ENCODE measurements around the gene CDCA4. TPM values are rescaled to one million over a fixed set of nuclear protein-coding genes. Genes with fewer than 3 reads are reported as not detected.

The CDCA4 gene
- total RNA-seq, 1 donor from 2014 or later: 15.2 TPM

GRCh38 chr14:105005929-105006830 is 14.7 kb downstream of the CDCA4 start:
- Histone ChIP-seq H3K27ac (no peak overlapping the region), H3K4me1 (no peaks in the 10 kb centered on the region), H3K27me3 (no peaks in the 10 kb centered on the region), H3K36me3 (peaks cover 0 to 18% of the 10 kb centered on the region in 2 donors), H3K9me3 (no peaks in the 10 kb centered on the region), H3K4me3 (no peak overlapping the region)
- DNase-seq (ENCODE audit: extremely low spot score in 2 of 2): no peak
- TF ChIP-seq POLR2A (IDR thresholded peaks at IDR 0.05) (no peak), CTCF (IDR thresholded peaks at IDR 0.05) (no peak), POLR2AphosphoS5 (IDR thresholded peaks at IDR 0.05; ENCODE audit: insufficient read depth in 1 of 2, low read depth in 1 of 2) (no peak)
- intact Hi-C loops (cut with DNase I): no loop called here

GRCh38 chr14:105005329-105005928 is 15.5 kb downstream of the CDCA4 start:
- peaks cover 0 to 11% of the 10 kb centered on the region in 2 donors for H3K36me3 ChIP-seq
- no peak overlapping the region for H3K27ac ChIP-seq
- H3K4me3 ChIP-seq: no peak overlapping the region
- no peaks in the 10 kb centered on the region for H3K27me3 ChIP-seq
- H3K4me1 ChIP-seq: no peaks in the 10 kb centered on the region
- H3K9me3 ChIP-seq: no peaks in the 10 kb centered on the region
- intact Hi-C loops (cut with DNase I): no loop called here
- no peak for DNase-seq (ENCODE audit: extremely low spot score in 2 of 2)
- no peak for TF ChIP-seq POLR2A (IDR thresholded peaks at IDR 0.05)
- TF ChIP-seq POLR2AphosphoS5 (IDR thresholded peaks at IDR 0.05; ENCODE audit: insufficient read depth in 1 of 2, low read depth in 1 of 2): no peak
- no peak for TF ChIP-seq CTCF (IDR thresholded peaks at IDR 0.05)

- peaks cover 0 to 6% of the 10 kb centered on the region in 2 donors for H3K36me3 ChIP-seq
- H3K4me1 ChIP-seq: no peaks in the 10 kb centered on the region
- no peaks in the 10 kb centered on the region for H3K9me3 ChIP-seq
- TF ChIP-seq POLR2AphosphoS5 (IDR thresholded peaks at IDR 0.05; ENCODE audit: insufficient read depth in 1 of 2, low read depth in 1 of 2) (no peak), POLR2A (IDR thresholded peaks at IDR 0.05) (no peak), CTCF (IDR thresholded peaks at IDR 0.05) (no peak)
- DNase-seq (ENCODE audit: extremely low spot score in 2 of 2): no peak
- H3K4me3 ChIP-seq: no peak overlapping the region
- intact Hi-C loops (cut with DNase I): no loop called here
- H3K27ac ChIP-seq: no peak overlapping the region
- no peaks in the 10 kb centered on the region for H3K27me3 ChIP-seq
Measured at GRCh38 chr14:104999361-104999760, 21.5 kb downstream of the CDCA4 start.

- Histone ChIP-seq H3K27me3 (no peaks in the 10 kb centered on the region), H3K4me3 (no peak overlapping the region), H3K36me3 (peaks cover 0 to 12% of the 10 kb centered on the region in 2 donors), H3K9me3 (no peaks in the 10 kb centered on the region), H3K27ac (no peak overlapping the region), H3K4me1 (no peaks in the 10 kb centered on the region)
- intact Hi-C loops (cut with DNase I): no loop called here
- no peak for DNase-seq (ENCODE audit: extremely low spot score in 2 of 2)
- TF ChIP-seq POLR2AphosphoS5 (IDR thresholded peaks at IDR 0.05; ENCODE audit: insufficient read depth in 1 of 2, low read depth in 1 of 2) (no peak), CTCF (IDR thresholded peaks at IDR 0.05) (no peak), POLR2A (IDR thresholded peaks at IDR 0.05) (no peak)
Measured at GRCh38 chr14:104998801-104999200, 22.1 kb downstream of the CDCA4 start.

GRCh38 chr14:104996483-104996882 is 24.4 kb downstream of the CDCA4 start:
- H3K27me3 ChIP-seq: no peaks in the 10 kb centered on the region
- intact Hi-C loops (cut with DNase I): no loop called here
- TF ChIP-seq POLR2A (IDR thresholded peaks at IDR 0.05) (no peak), POLR2AphosphoS5 (IDR thresholded peaks at IDR 0.05; ENCODE audit: insufficient read depth in 1 of 2, low read depth in 1 of 2) (no peak), CTCF (IDR thresholded peaks at IDR 0.05) (no peak)
- peaks cover 0 to 13% of the 10 kb centered on the region in 2 donors for H3K36me3 ChIP-seq
- no peak for DNase-seq (ENCODE audit: extremely low spot score in 2 of 2)
- H3K27ac ChIP-seq: no peak overlapping the region
- no peak overlapping the region for H3K4me3 ChIP-seq
- H3K4me1 ChIP-seq: no peaks in the 10 kb centered on the region
- H3K9me3 ChIP-seq: no peaks in the 10 kb centered on the region

Measured in vagina (tissue), 2 donors.